ENCODE measurements around the gene LALBA.
"Not testable (repeated sequence)": the region's sequence is repeated elsewhere in the genome, so short reads cannot be mapped to it uniquely, and the experiment has no call there.

LALBA gene

DNA sequence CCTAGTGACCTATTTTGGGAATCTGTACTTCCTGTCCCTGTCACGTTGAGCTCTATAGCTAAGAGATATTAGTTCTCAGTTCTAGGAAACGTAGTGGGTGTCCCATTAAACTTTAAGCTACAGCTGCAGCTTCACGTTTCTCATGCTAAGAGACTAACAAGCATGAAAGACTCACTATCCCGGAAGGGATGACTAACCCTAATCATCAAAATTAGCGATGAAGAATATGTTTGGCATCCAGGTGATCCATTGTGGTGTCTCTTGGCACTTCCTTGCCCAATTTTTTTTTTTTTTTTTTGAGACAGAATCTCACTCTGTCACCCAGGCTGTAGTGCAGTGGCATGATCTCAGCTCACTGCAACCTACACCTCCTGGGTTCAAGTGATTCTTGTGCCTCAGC lies 11.0 kb upstream of the LALBA start:
- TF ChIP-seq, protein P1, sequence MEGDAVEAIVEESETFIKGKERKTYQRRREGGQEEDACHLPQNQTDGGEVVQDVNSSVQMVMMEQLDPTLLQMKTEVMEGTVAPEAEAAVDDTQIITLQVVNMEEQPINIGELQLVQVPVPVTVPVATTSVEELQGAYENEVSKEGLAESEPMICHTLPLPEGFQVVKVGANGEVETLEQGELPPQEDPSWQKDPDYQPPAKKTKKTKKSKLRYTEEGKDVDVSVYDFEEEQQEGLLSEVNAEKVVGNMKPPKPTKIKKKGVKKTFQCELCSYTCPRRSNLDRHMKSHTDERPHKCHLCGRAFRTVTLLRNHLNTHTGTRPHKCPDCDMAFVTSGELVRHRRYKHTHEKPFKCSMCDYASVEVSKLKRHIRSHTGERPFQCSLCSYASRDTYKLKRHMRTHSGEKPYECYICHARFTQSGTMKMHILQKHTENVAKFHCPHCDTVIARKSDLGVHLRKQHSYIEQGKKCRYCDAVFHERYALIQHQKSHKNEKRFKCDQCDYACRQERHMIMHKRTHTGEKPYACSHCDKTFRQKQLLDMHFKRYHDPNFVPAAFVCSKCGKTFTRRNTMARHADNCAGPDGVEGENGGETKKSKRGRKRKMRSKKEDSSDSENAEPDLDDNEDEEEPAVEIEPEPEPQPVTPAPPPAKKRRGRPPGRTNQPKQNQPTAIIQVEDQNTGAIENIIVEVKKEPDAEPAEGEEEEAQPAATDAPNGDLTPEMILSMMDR (IDR thresholded peaks at IDR 0.05): no peak
- intact Hi-C loops (cut with DNase I; ENCODE audit: low total_unique reads): no loop called here
- Histone ChIP-seq H3K9me3 (no peaks in the 10 kb centered on the region), H3K36me3 (no peaks in the 10 kb centered on the region), H3K27me3 (peaks cover 0 to 4% of the 10 kb centered on the region in 2 donors), H3K4me1 (no peaks in the 10 kb centered on the region), H3K4me3 (no peak overlapping the region), H3K27ac (no peak overlapping the region)
- no peak for DNase-seq

DNA sequence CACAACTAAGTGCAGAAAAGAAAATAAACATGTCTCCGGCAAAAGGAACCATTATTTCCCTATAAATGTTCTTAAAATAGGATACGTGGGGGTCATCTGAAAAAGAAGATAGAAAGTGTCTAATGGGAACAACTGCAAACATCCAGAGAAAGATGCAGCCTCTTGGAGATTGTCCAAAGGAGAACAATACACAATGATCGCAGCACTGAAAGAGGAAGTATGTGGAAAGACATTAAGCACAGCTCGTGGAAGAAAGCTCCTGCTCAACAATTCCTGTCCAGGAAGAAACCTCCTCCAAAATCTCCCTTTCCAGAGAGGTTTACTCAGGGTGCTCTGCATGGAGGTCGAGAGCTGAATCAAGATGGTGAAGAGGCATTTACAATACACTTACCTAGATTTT lies 2.5 kb upstream of the LALBA start:
- H3K27me3 ChIP-seq: no peaks in the 10 kb centered on the region
- no peak overlapping the region for H3K27ac ChIP-seq
- DNase-seq: no peak
- intact Hi-C loops (cut with DNase I; ENCODE audit: low total_unique reads): no loop called here
- H3K4me3 ChIP-seq: no peak overlapping the region
- TF ChIP-seq, protein P1 (IDR thresholded peaks at IDR 0.05): no peak
- no peaks in the 10 kb centered on the region for H3K9me3 ChIP-seq
- no peaks in the 10 kb centered on the region for H3K4me1 ChIP-seq
- no peaks in the 10 kb centered on the region for H3K36me3 ChIP-seq

DNA sequence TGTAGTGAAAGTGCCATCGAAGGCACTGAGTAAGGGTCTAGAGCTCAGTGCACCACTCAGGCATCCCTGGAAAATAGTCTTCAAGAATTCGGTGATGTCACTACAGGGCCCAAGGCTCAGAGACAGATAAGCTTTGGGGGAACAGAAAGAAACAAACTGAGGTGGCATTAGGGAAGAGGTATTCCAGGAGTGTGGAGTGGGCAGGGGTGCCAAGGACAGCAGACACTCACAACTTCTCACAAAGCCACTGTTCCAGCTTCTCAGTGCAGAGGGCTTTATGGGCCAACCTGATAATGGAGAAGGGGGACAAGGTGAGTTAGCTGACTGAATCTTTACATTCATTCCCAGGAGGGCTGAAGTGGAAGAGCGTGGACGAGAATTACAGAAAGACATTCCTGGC lies 2.1 kb downstream of the LALBA start:
- intact Hi-C loops (cut with DNase I; ENCODE audit: low total_unique reads): no loop called here
- Histone ChIP-seq H3K4me3 (no peak overlapping the region), H3K36me3 (no peaks in the 10 kb centered on the region), H3K9me3 (no peaks in the 10 kb centered on the region), H3K27me3 (peaks cover 0 to 2% of the 10 kb centered on the region in 2 donors), H3K4me1 (no peaks in the 10 kb centered on the region), H3K27ac (no peak overlapping the region)
- TF ChIP-seq, protein P1 (IDR thresholded peaks at IDR 0.05): no peak
- no peak for DNase-seq

DNA sequence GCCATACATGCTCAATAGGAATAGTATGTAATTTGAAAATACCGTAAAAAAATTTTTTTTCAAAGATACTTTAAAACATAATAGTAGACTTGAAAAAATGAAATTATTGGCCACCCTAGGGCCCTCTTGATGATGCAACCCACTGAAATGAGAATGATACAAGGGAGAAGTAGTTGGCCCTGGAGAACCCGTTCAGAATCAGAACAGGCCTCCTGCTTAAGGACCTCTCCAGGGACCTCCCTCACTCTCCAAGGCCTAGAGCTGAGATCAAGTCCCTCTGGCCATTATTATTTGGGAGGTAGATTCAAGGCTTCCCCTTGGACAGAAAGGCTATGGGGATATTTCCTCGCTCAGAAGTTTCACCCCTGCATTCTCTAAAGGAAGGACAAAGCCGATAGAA lies 11.9 kb downstream of the LALBA start:
- Histone ChIP-seq H3K36me3 (no peaks in the 10 kb centered on the region), H3K4me3 (no peak overlapping the region), H3K4me1 (no peaks in the 10 kb centered on the region), H3K27me3 (peaks cover 0 to under 1% of the 10 kb centered on the region in 2 donors), H3K27ac (no peak overlapping the region), H3K9me3 (no peaks in the 10 kb centered on the region)
- TF ChIP-seq, protein P1 (IDR thresholded peaks at IDR 0.05): no peak
- no peak for DNase-seq
- intact Hi-C loops (cut with DNase I; ENCODE audit: low total_unique reads): no loop called here

DNA sequence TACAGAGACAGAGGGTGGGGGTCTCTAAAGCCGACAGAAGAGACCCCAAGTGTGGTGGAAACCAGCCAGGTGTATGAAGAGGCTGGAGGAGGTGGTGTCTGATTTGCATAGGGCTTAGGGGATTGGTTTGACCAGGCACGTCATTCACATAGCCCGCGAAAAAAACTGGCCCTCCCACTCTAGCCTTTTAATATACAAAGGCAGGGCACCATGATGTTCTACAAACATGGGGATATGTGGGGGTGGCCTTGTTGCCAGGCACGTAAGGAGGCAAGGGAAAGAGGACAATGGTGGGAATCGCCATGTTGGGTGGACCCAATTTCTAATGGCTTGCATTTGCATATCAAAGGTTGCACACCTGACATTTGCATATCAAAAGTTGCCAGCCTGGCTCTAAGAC lies 13.2 kb downstream of the LALBA start:
- intact Hi-C loops (cut with DNase I; ENCODE audit: low total_unique reads): no loop called here
- no peaks in the 10 kb centered on the region for H3K27me3 ChIP-seq
- no peaks in the 10 kb centered on the region for H3K9me3 ChIP-seq

DNA sequence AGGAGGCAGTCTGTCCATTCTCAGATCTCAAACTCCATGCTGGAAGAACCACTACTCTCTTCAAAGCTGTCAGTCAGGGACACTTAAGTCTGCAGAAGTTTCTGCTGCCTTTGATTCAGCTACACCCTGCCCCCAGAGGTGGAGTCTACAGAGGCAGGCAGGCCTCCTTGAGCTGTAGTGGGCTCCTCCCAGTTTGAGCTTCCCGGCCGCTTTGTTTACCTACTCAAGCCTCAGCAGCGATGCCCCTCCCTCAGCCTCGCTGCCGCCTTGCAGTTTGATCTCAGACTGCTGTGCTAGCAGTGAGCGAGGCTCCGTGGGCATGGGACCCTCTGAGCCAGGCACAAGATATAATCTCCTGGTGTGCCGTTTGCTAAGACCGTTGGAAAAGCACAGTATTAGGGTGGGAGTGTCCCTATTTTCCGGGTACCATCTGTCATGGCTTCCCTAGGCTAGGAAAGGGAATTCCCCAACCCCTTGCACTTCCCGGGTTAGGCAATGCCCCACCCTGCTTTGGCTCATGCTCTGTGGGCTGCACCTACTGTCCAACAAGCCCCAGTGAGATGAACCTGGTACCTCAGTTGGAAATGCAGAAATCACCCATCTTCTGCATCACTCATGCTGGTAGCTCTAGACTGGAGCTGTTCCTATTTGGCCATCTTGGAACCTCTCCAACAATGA lies 16.0 kb downstream of the LALBA start:
- H3K27me3 ChIP-seq; intact Hi-C loops (cut with DNase I; ENCODE audit: low total_unique reads); H3K27ac ChIP-seq; DNase-seq; H3K36me3 ChIP-seq; H3K4me1 ChIP-seq; H3K9me3 ChIP-seq; H3K4me3 ChIP-seq: not testable (repeated sequence)

More for the DNA sequence above, 13.2 kb downstream of the LALBA start:
- Histone ChIP-seq H3K27ac (no peak overlapping the region), H3K4me3 (no peak overlapping the region), H3K36me3 (no peaks in the 10 kb centered on the region), H3K4me1 (no peaks in the 10 kb centered on the region)
- TF ChIP-seq, protein P1 (IDR thresholded peaks at IDR 0.05): no peak
- DNase-seq: no peak

DNA sequence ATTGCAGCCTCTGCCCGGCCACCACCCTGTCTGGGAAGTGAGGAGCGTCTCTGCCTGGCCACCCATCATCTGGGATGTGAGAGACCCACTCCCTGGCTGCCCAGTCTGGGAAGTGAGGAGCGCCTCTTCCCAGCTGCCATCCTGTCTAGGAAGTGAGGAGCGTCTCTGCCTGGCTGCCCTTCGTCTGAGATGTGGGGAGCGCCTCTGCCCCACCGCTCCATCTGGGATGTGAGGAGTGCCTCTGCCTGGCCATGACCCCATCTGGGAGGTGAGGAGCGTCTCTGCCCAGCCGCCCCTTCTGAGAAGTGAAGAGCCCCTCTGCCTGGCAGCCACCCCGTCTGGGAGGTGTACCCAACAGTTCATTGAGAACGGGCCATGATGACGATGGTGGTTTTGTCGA lies 18.2 kb downstream of the LALBA start:
- H3K27ac ChIP-seq; intact Hi-C loops (cut with DNase I; ENCODE audit: low total_unique reads); H3K27me3 ChIP-seq; H3K4me1 ChIP-seq; H3K36me3 ChIP-seq; DNase-seq; H3K9me3 ChIP-seq; H3K4me3 ChIP-seq: not testable (repeated sequence)

DNA sequence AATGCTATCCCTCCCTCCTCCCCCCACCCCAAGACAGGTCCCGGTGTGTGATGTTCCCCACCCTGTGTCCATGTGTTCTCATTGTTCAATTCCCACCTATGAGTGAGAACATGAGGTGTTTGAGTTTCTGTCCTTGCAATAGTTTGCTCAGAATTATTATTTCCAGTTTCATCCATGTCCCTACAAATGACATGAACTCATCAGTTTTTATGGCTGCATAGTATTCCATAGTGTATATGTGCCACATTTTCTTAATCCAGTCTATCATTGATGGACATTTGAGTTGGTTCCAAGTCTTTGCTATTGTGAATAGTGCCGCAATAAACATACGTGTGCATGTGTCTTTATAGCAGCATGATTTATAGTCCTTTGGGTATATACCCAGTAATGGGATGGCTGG lies 22.8 kb downstream of the LALBA start:
- DNase-seq; H3K36me3 ChIP-seq; H3K27me3 ChIP-seq; H3K4me3 ChIP-seq; H3K27ac ChIP-seq; H3K9me3 ChIP-seq; intact Hi-C loops (cut with DNase I; ENCODE audit: low total_unique reads); H3K4me1 ChIP-seq: not testable (repeated sequence)

All from tibial artery (tissue), 4 donors.